Measurements from ENCODE around the gene DGKB. TPM values are rescaled to one million over a fixed set of nuclear protein-coding genes. Genes with fewer than 3 reads are reported as not detected.

Gene DGKB
- total RNA-seq, 2 experiments from 2014 or later: not detected

GRCh38 chr7:14133752-14134151 lies 768.8 kb downstream of the DGKB start:
- DNase-seq: no peak
- no peaks in the 10 kb centered on the region for H3K4me1 Mint-ChIP-seq
- no peak overlapping the region for H3K4me3 Mint-ChIP-seq
- H3K27me3 Mint-ChIP-seq: no peaks in the 10 kb centered on the region
- ATAC-seq (ENCODE audit: low read depth): no peak
- POLR2A ChIA-PET: no interaction called here
- H3K36me3 Mint-ChIP-seq: no peaks in the 10 kb centered on the region
- H3K9me3 Mint-ChIP-seq: no peaks in the 10 kb centered on the region
- H3K27ac Mint-ChIP-seq: no peak overlapping the region

- Mint-ChIP-seq H3K27ac (no peak overlapping the region), H3K4me1 (no peaks in the 10 kb centered on the region), H3K36me3 (no peaks in the 10 kb centered on the region), H3K4me3 (no peak overlapping the region), H3K9me3 (no peaks in the 10 kb centered on the region), H3K27me3 (no peaks in the 10 kb centered on the region)
- ATAC-seq (ENCODE audit: low read depth) (no peak), DNase-seq (no peak)
- POLR2A ChIA-PET: no interaction called here
These were observed 776.6 kb downstream of the DGKB start for GRCh38 chr7:14125998-14126397.

GRCh38 chr7:14124716-14125115 lies 777.8 kb downstream of the DGKB start:
- H3K27me3 Mint-ChIP-seq: no peaks in the 10 kb centered on the region
- POLR2A ChIA-PET: no interaction called here
- H3K27ac Mint-ChIP-seq: no peak overlapping the region
- no peaks in the 10 kb centered on the region for H3K36me3 Mint-ChIP-seq
- H3K4me3 Mint-ChIP-seq: no peak overlapping the region
- H3K4me1 Mint-ChIP-seq: no peaks in the 10 kb centered on the region
- no peaks in the 10 kb centered on the region for H3K9me3 Mint-ChIP-seq
- no peak for DNase-seq
- no peak for ATAC-seq (ENCODE audit: low read depth)

- Mint-ChIP-seq H3K27ac (no peak overlapping the region), H3K4me1 (no peaks in the 10 kb centered on the region), H3K4me3 (no peak overlapping the region), H3K36me3 (no peaks in the 10 kb centered on the region), H3K9me3 (no peaks in the 10 kb centered on the region), H3K27me3 (no peaks in the 10 kb centered on the region)
- POLR2A ChIA-PET: no interaction called here
- DNase-seq: no peak
- ATAC-seq (ENCODE audit: low read depth): no peak
These were observed 778.6 kb downstream of the DGKB start for GRCh38 chr7:14123923-14124322.

GRCh38 chr7:14115701-14116100 lies 786.9 kb downstream of the DGKB start:
- Mint-ChIP-seq H3K27me3 (no peaks in the 10 kb centered on the region), H3K4me3 (no peak overlapping the region), H3K36me3 (no peaks in the 10 kb centered on the region), H3K4me1 (no peaks in the 10 kb centered on the region), H3K27ac (no peak overlapping the region), H3K9me3 (peaks cover 3% of the 10 kb centered on the region)
- ATAC-seq (ENCODE audit: low read depth): no peak
- POLR2A ChIA-PET: no interaction called here
- no peak for DNase-seq

- H3K27ac Mint-ChIP-seq: no peak overlapping the region
These were observed 797.7 kb downstream of the DGKB start for GRCh38 chr7:14104861-14105260.

GRCh38 chr7:14096159-14096558 lies 806.4 kb downstream of the DGKB start:
- ATAC-seq (ENCODE audit: low read depth) (no peak), DNase-seq (no peak)
- no peak overlapping the region for H3K27ac Mint-ChIP-seq
- no peaks in the 10 kb centered on the region for H3K4me1 Mint-ChIP-seq
- no peaks in the 10 kb centered on the region for H3K36me3 Mint-ChIP-seq
- POLR2A ChIA-PET: no interaction called here
- no peak overlapping the region for H3K4me3 Mint-ChIP-seq
- no peaks in the 10 kb centered on the region for H3K27me3 Mint-ChIP-seq
- H3K9me3 Mint-ChIP-seq: no peaks in the 10 kb centered on the region

More at GRCh38 chr7:14104861-14105260, 797.7 kb downstream of the DGKB start:
- POLR2A ChIA-PET: no interaction called here
- Mint-ChIP-seq H3K27me3 (no peaks in the 10 kb centered on the region), H3K9me3 (peaks cover 2% of the 10 kb centered on the region), H3K4me3 (no peak overlapping the region), H3K36me3 (no peaks in the 10 kb centered on the region), H3K4me1 (no peaks in the 10 kb centered on the region)
- ATAC-seq (ENCODE audit: low read depth) (no peak), DNase-seq (no peak)

- Mint-ChIP-seq H3K9me3 (no peaks in the 10 kb centered on the region), H3K27me3 (no peaks in the 10 kb centered on the region), H3K4me1 (no peaks in the 10 kb centered on the region), H3K36me3 (no peaks in the 10 kb centered on the region), H3K27ac (no peak overlapping the region), H3K4me3 (no peak overlapping the region)
- POLR2A ChIA-PET: no interaction called here
- ATAC-seq (ENCODE audit: low read depth) (no peak), DNase-seq (no peak)
These were observed 807.2 kb downstream of the DGKB start for GRCh38 chr7:14095233-14095950.

Measured in activated naive CD8-positive, alpha-beta T cell treated with anti-CD3 and anti-CD28 coated beads, Interleukin-2, amount 10 ng/mL, durations not matched to agents 7 days and 5 days (primary cell).